A549 treated with GW870086 at 1 μM for 4 hours (cell line): Measurements from ENCODE around the gene ZC3H12C. TPM values are rescaled to one million over a fixed set of nuclear protein-coding genes. Genes with fewer than 3 reads are reported as not detected.

Experiments used
- total RNA-seq: library from RNA; stranded (reverse); fragments of 200-300 nt; extraction: Qiagen RNA extraction; gene quantifications from 5 replicates; pipeline ENCODE4 v1.2.3, GENCODE V29; 2022; ENCODE audit warnings: low read depth

The ZC3H12C gene
- total RNA-seq = 5.1 to 9.0 TPM (median 8.0 TPM) in 5 replicates

GRCh38 chr11:110092515-110093406 is at the start of gene ZC3H12C:
ZC3H12C (plus strand) TSS chr11:110093392; CDS start chr11:110093412, 20 bp downstream.

Other genes with a start within 250 kb of the ZC3H12C start
- 82.3 to 140 TPM (median 126 TPM) in 5 replicates for gene RDX, start 203.2 kb downstream of the ZC3H12C start, total RNA-seq